Stomach smooth muscle (tissue), 2 donors: ENCODE data around the gene CIRBP.
"Not testable (repeated sequence)": the region's sequence is repeated elsewhere in the genome, so short reads cannot be mapped to it uniquely, and the experiment has no call there.

Experiments
- H3K27ac ChIP-seq: one replicate; pipeline ENCODE4 v1.7.0; 2013; ENCODE audit warnings: mild to moderate bottlenecking, low read length, inconsistent platforms
- H3K27me3 ChIP-seq, 2 donors: one replicate each; pipeline ENCODE4 v1.7.0; 2013; ENCODE audit warnings: low read length in 2 of 2; ENCODE audit not compliant: insufficient read depth in 2 of 2, control insufficient read depth in 1 of 2
- H3K36me3 ChIP-seq, 2 donors: one replicate each; pipeline ENCODE4 v1.7.0; 2013; ENCODE audit warnings: low read length in 2 of 2; ENCODE audit not compliant: control insufficient read depth in 2 of 2, insufficient read depth in 2 of 2
- H3K4me1 ChIP-seq: one replicate; pipeline ENCODE4 v1.7.0; 2013; ENCODE audit warnings: low read length; ENCODE audit not compliant: control insufficient read depth, insufficient read depth
- H3K4me3 ChIP-seq, 2 donors: one replicate each; pipeline ENCODE4 v1.7.0; 2013; ENCODE audit warnings: low read length in 2 of 2
- H3K9ac ChIP-seq, 2 donors: one replicate each; pipeline ENCODE4 v1.7.0; 2013; ENCODE audit warnings: low read length in 2 of 2, mild to moderate bottlenecking in 1 of 2
- H3K9me3 ChIP-seq, 2 donors: one replicate each; pipeline ENCODE4 v1.7.0; 2013; ENCODE audit warnings: low read length in 2 of 2; ENCODE audit not compliant: control insufficient read depth in 2 of 2
- donor health status: healthy.
- donor health status: Pancreatic carcinoma.

CIRBP gene

GRCh38 chr19:1246265-1247087 lies 22.7 kb upstream of the CIRBP start:
- Histone ChIP-seq H3K4me1 (peaks cover 57% of the 10 kb centered on the region), H3K9ac (peak overlapping the region in 1 of 2 donors; percentile 28), H3K27ac (peak overlapping the region; percentile 87)
- not testable (repeated sequence) for H3K27me3 ChIP-seq, H3K4me3 ChIP-seq, H3K36me3 ChIP-seq, H3K9me3 ChIP-seq

- H3K4me1 ChIP-seq = peaks cover 61% of the 10 kb centered on the region
- H3K9ac ChIP-seq = peak overlapping the region; percentile 58 to 69
- H3K9me3 ChIP-seq = no peaks in the 10 kb centered on the region
- H3K27me3 ChIP-seq = no peaks in the 10 kb centered on the region
- H3K36me3 ChIP-seq = peaks cover 0 to 8% of the 10 kb centered on the region in 2 donors
- peak overlapping the region; percentile 98 for H3K27ac ChIP-seq
- peak overlapping the region in 1 of 2 donors; percentile 78 for H3K4me3 ChIP-seq
These were observed 21.4 kb upstream of the CIRBP start for GRCh38 chr19:1247748-1248138.

- H3K4me1 ChIP-seq = peaks cover 60% of the 10 kb centered on the region
- no peaks in the 10 kb centered on the region for H3K27me3 ChIP-seq
- peaks cover 0 to 8% of the 10 kb centered on the region in 2 donors for H3K36me3 ChIP-seq
- H3K27ac ChIP-seq = peak within 1 kb of the TSS; percentile 98
- peak within 1 kb of the TSS; percentile 77 to 78 for H3K4me3 ChIP-seq
- no peaks in the 10 kb centered on the region for H3K9me3 ChIP-seq
- H3K9ac ChIP-seq = peak within 1 kb of the TSS; percentile 80 to 99
These were observed 20.9 kb upstream of the CIRBP start, which contains the start of gene MIDN for GRCh38 chr19:1248139-1248785. TSS of gene MIDN (plus strand) at chr19:1248583. CDS start at chr19:1250297, 1,714 bp downstream.

- H3K27ac ChIP-seq = peak overlapping the region; percentile 98
- H3K27me3 ChIP-seq = no peaks in the 10 kb centered on the region
- H3K4me3 ChIP-seq = peak overlapping the region; percentile 77 to 78
- H3K36me3 ChIP-seq = peaks cover 0 to 8% of the 10 kb centered on the region in 2 donors
- peaks cover 60% of the 10 kb centered on the region for H3K4me1 ChIP-seq
- H3K9ac ChIP-seq = peak overlapping the region; percentile 80 to 99
- no peaks in the 10 kb centered on the region for H3K9me3 ChIP-seq
These were observed 20.3 kb upstream of the CIRBP start for GRCh38 chr19:1248786-1249297.

GRCh38 chr19:1249298-1249989 lies 19.7 kb upstream of the CIRBP start:
- Histone ChIP-seq H3K27ac (peak overlapping the region; percentile 98), H3K4me3 (peak overlapping the region; percentile 67 to 78), H3K27me3 (no peaks in the 10 kb centered on the region), H3K9ac (peak overlapping the region; percentile 66 to 75), H3K36me3 (peaks cover 2 to 10% of the 10 kb centered on the region in 2 donors), H3K9me3 (no peaks in the 10 kb centered on the region), H3K4me1 (peaks cover 60% of the 10 kb centered on the region)

- Histone ChIP-seq H3K36me3 (peaks cover 8 to 15% of the 10 kb centered on the region in 2 donors), H3K9me3 (no peaks in the 10 kb centered on the region), H3K4me1 (peaks cover 60% of the 10 kb centered on the region), H3K9ac (peak overlapping the region; percentile 66 to 72), H3K27ac (peak overlapping the region; percentile 82), H3K27me3 (no peaks in the 10 kb centered on the region), H3K4me3 (peak overlapping the region; percentile 67 to 72)
These were observed 19.1 kb upstream of the CIRBP start for GRCh38 chr19:1249990-1250436.

GRCh38 chr19:1250437-1251260 lies 18.5 kb upstream of the CIRBP start:
- peak overlapping the region; percentile 72 to 75 for H3K4me3 ChIP-seq
- no peaks in the 10 kb centered on the region for H3K9me3 ChIP-seq
- H3K36me3 ChIP-seq = peaks cover 14 to 22% of the 10 kb centered on the region in 2 donors
- H3K9ac ChIP-seq = peak overlapping the region; percentile 64 to 93
- no peaks in the 10 kb centered on the region for H3K27me3 ChIP-seq
- peak overlapping the region; percentile 97 for H3K27ac ChIP-seq
- peaks cover 60% of the 10 kb centered on the region for H3K4me1 ChIP-seq

- Histone ChIP-seq H3K27me3 (no peaks in the 10 kb centered on the region), H3K27ac (peak overlapping the region; percentile 97), H3K4me1 (peaks cover 55% of the 10 kb centered on the region), H3K9ac (peak overlapping the region; percentile 66 to 93), H3K9me3 (no peaks in the 10 kb centered on the region), H3K4me3 (peak overlapping the region; percentile 72 to 75), H3K36me3 (peaks cover 19 to 28% of the 10 kb centered on the region in 2 donors)
These were observed 17.6 kb upstream of the CIRBP start for GRCh38 chr19:1251330-1252220.

- H3K9ac ChIP-seq = peak overlapping the region; percentile 60 to 93
- peak overlapping the region; percentile 72 to 75 for H3K4me3 ChIP-seq
- H3K4me1 ChIP-seq = peaks cover 59% of the 10 kb centered on the region
- H3K27me3 ChIP-seq = no peaks in the 10 kb centered on the region
- H3K9me3 ChIP-seq = no peaks in the 10 kb centered on the region
- peaks cover 21 to 33% of the 10 kb centered on the region in 2 donors for H3K36me3 ChIP-seq
- peak overlapping the region; percentile 97 for H3K27ac ChIP-seq
These were observed 16.8 kb upstream of the CIRBP start for GRCh38 chr19:1252221-1252820.
